GM23338 (cell line): ENCODE results near the gene BGLAP. TPM values are rescaled to one million over a fixed set of nuclear protein-coding genes. Genes with fewer than 3 reads are reported as not detected.

Experiments
- ATAC-seq: fragments of 200-7000 bp; cut with Tn5 transposase; 3 replicates; pipeline ENCODE4 v1.9.1; 2020
- DNase-seq: peaks from one replicate; pipeline ENCODE4 v3.0.0-alpha.2; 2015; ENCODE audit warnings: low spot score
- H2AFZ ChIP-seq: fragments of 200-600 bp; sonication (generic); 2 replicates; pipeline ENCODE4 v1.8.0; 2016; ENCODE audit warnings: antibody characterized with exemption, mild to moderate bottlenecking, moderate library complexity
- H3F3A ChIP-seq: fragments of 200-600 bp; sonication (generic); replicated peaks from 2 replicates; pipeline ENCODE4 v1.8.0; 2017; ENCODE audit warnings: antibody characterized with exemption, mixed run types, low read depth
- H3K27ac ChIP-seq: fragments of 200-600 bp; sonication (generic); 2 replicates; pipeline ENCODE4 v1.6.1; 2016; ENCODE audit warnings: low read depth
- H3K27me3 ChIP-seq: fragments of 200-600 bp; sonication (generic); 2 replicates; pipeline ENCODE4 v1.8.0; 2016; ENCODE audit warnings: mild to moderate bottlenecking, mixed run types, moderate library complexity; ENCODE audit not compliant: insufficient read depth
- H3K36me3 ChIP-seq: fragments of 200-600 bp; sonication (generic); 2 replicates; pipeline ENCODE4 v1.8.0; 2016; ENCODE audit warnings: mild to moderate bottlenecking; ENCODE audit not compliant: insufficient read depth
- H3K4me1 ChIP-seq: fragments of 200-600 bp; sonication (generic); 2 replicates; pipeline ENCODE4 v1.8.0; 2016; ENCODE audit warnings: mild to moderate bottlenecking, moderate library complexity; ENCODE audit not compliant: insufficient read depth
- H3K4me2 ChIP-seq: fragments of 200-600 bp; sonication (generic); 2 replicates; pipeline ENCODE4 v1.7.1; 2017; ENCODE audit warnings: mixed run types
- H3K4me3 ChIP-seq: fragments of 200-600 bp; sonication (generic); 2 replicates; pipeline ENCODE4 v1.6.1; 2016; ENCODE audit warnings: mixed run types
- H3K79me2 ChIP-seq: fragments of 200-600 bp; sonication (generic); replicated peaks from 2 replicates; pipeline ENCODE4 v1.8.0; 2017; ENCODE audit warnings: mild to moderate bottlenecking; ENCODE audit not compliant: insufficient read depth
- H3K9me2 ChIP-seq: fragments of 200-600 bp; sonication (generic); 2 replicates; pipeline ENCODE4 v1.8.0; 2017; ENCODE audit not compliant: insufficient read depth
- H4K20me1 ChIP-seq: fragments of 200-600 bp; sonication (generic); replicated peaks from 2 replicates; pipeline ENCODE4 v1.8.0; 2017; ENCODE audit warnings: mild to moderate bottlenecking; ENCODE audit not compliant: insufficient read depth
- H3K27ac Mint-ChIP-seq: 2 replicates; pipeline ENCODE4 v1.8.0; 2020; ENCODE audit warnings: inconsistent platforms, mild to moderate bottlenecking, moderate library complexity, mixed read lengths
- H3K27me3 Mint-ChIP-seq: 3 replicates; pipeline ENCODE4 v1.8.0; 2022; ENCODE audit warnings: low read depth, mild to moderate bottlenecking, moderate library complexity, mixed read lengths, inconsistent platforms; ENCODE audit not compliant: insufficient read depth, poor library complexity
- H3K36me3 Mint-ChIP-seq: 3 replicates; pipeline ENCODE4 v1.8.0; 2021; ENCODE audit warnings: low read depth, mild to moderate bottlenecking, inconsistent platforms, moderate library complexity, mixed read lengths
- H3K4me1 Mint-ChIP-seq: 3 replicates; pipeline ENCODE4 v1.8.0; 2020; ENCODE audit warnings: mild to moderate bottlenecking, inconsistent platforms, mixed read lengths
- H3K4me3 Mint-ChIP-seq: 3 replicates; pipeline ENCODE4 v1.8.0; 2021; ENCODE audit warnings: moderate library complexity, mild to moderate bottlenecking, inconsistent platforms, mixed read lengths
- H3K9me3 Mint-ChIP-seq: 3 replicates; pipeline ENCODE4 v1.8.0; 2020; ENCODE audit warnings: moderate library complexity, mild to moderate bottlenecking, inconsistent platforms, mixed read lengths
- CREB1 ChIP-seq: fragments of 250-450 bp; sonication (Bioruptor Pico); IDR thresholded peaks from 2 replicates; pipeline ENCODE4 v1.5.0; 2020; ENCODE audit warnings: low read depth, mild to moderate bottlenecking, moderate library complexity
- CTCF ChIP-seq, 2 experiments: fragments of 200-600 bp in 1 of 2; sonication (generic) in 1 of 2; conservative IDR thresholded peaks; 2 replicates each; pipeline versions ENCODE4 v1.5.1 to v1.6.1; 2016 to 2017; ENCODE audit warnings: antibody characterized with exemption in 2 of 2, low read depth in 2 of 2, mild to moderate bottlenecking in 2 of 2, moderate library complexity in 1 of 2
- ETS1 ChIP-seq: IDR thresholded peaks from 2 replicates; pipeline ENCODE4 v1.6.1; 2016; ENCODE audit warnings: antibody characterized with exemption
- EZH2 ChIP-seq: fragments of 200-600 bp; sonication (generic); IDR thresholded peaks from one replicate; pipeline ENCODE4 v1.8.0; 2017; ENCODE audit warnings: antibody characterized with exemption, mild to moderate bottlenecking, low read depth; ENCODE audit not compliant: unreplicated experiment
- EZH2phosphoT487 ChIP-seq: fragments of 200-600 bp; sonication (generic); IDR thresholded peaks from one replicate; pipeline ENCODE4 v1.8.1; 2018; ENCODE audit warnings: antibody characterized with exemption; ENCODE audit not compliant: unreplicated experiment
- JUNB ChIP-seq: IDR thresholded peaks from one replicate; pipeline ENCODE4 v1.6.1; 2016; ENCODE audit warnings: antibody characterized with exemption; ENCODE audit not compliant: unreplicated experiment
- NANOG ChIP-seq: IDR thresholded peaks from 2 replicates; pipeline ENCODE4 v1.6.1; 2016; ENCODE audit warnings: antibody characterized with exemption, borderline replicate concordance
- POLR2AphosphoS5 ChIP-seq: IDR thresholded peaks from 2 replicates; pipeline ENCODE4 v1.6.1; 2016; ENCODE audit warnings: antibody characterized with exemption, low read depth
- REST ChIP-seq: IDR thresholded peaks from one replicate; pipeline ENCODE4 v1.6.1; 2018; ENCODE audit warnings: antibody characterized with exemption; ENCODE audit not compliant: unreplicated experiment
- STAT1 ChIP-seq: IDR thresholded peaks from one replicate; pipeline ENCODE4 v1.6.1; 2016; ENCODE audit warnings: antibody characterized with exemption; ENCODE audit not compliant: unreplicated experiment
- ZNF114 ChIP-seq: fragments of 250-450 bp; sonication (Bioruptor Pico); IDR thresholded peaks from 2 replicates; pipeline ENCODE4 v1.5.0; 2020; ENCODE audit warnings: mild to moderate bottlenecking, moderate library complexity
- ZNF331 ChIP-seq: fragments of 250-450 bp; sonication (Bioruptor Pico); IDR thresholded peaks from 2 replicates; pipeline ENCODE4 v1.5.0; 2020; ENCODE audit warnings: low read depth, mild to moderate bottlenecking, moderate library complexity
- ZNF462 ChIP-seq: fragments of 250-450 bp; sonication (Bioruptor Pico); IDR thresholded peaks from 2 replicates; pipeline ENCODE4 v1.5.0; 2020; ENCODE audit warnings: mild to moderate bottlenecking, moderate library complexity
- polyA plus RNA-seq: library from polyadenylated mRNA; unstranded; fragments of >200 nt; fragmentation: Nextera tagmentation; extraction: Ambion mirVana; gene quantifications from 2 replicates; pipeline ENCODE4 v1.2.1, GENCODE V29; 2016
- total RNA-seq: library from RNA; depleted of rRNA; stranded (reverse); fragments of >200 nt; shearing (Covaris generic); gene quantifications from 2 replicates; pipeline ENCODE4 v1.2.3, GENCODE V29; 2014

BGLAP gene
- total and polyA plus RNA-seq, 2 experiments from 2014 or later, result 0.36 to 0.42 TPM

GRCh38 chr1:156286061-156286460, 44.1 kb downstream of the BGLAP start:
- H3K36me3 ChIP-seq, result no peaks in the 10 kb centered on the region
- no peak overlapping the region for H3K4me3 Mint-ChIP-seq
- H3K4me1 Mint-ChIP-seq, result peaks cover 17% of the 10 kb centered on the region
- H3K4me3 ChIP-seq, result no peak overlapping the region
- peaks cover 12% of the 10 kb centered on the region for H3K79me2 ChIP-seq
- H3K27ac Mint-ChIP-seq, result no peak overlapping the region
- peaks cover 11% of the 10 kb centered on the region for H3F3A ChIP-seq
- peaks cover 16% of the 10 kb centered on the region for H3K4me1 ChIP-seq
- TF ChIP-seq POLR2AphosphoS5, result no peak
- TF ChIP-seq JUNB, result no peak
- TF ChIP-seq REST, result no peak
- no peak for TF ChIP-seq ZNF331 (CRISPR knock-in tag)
- TF ChIP-seq ETS1, result no peak
- TF ChIP-seq NANOG, result no peak
- TF ChIP-seq ZNF114, result no peak
- no peak for TF ChIP-seq CREB1 (CRISPR knock-in tag)
- TF ChIP-seq CTCF (conservative IDR thresholded peaks at IDR 0.05; ENCODE audit: low read depth in 2 of 2), result no peak
- TF ChIP-seq STAT1, result no peak
- TF ChIP-seq ZNF462 (CRISPR knock-in tag), result no peak
- no peak for TF ChIP-seq EZH2
- no peak for TF ChIP-seq EZH2phosphoT487
- no peaks in the 10 kb centered on the region; the same call in 1 of the 3 replicates for H3K36me3 Mint-ChIP-seq
- no peak overlapping the region for H2AFZ ChIP-seq
- H3K27me3 Mint-ChIP-seq, result peaks cover 14% of the 10 kb centered on the region
- H3K4me2 ChIP-seq, result no peak overlapping the region
- peaks cover 7% of the 10 kb centered on the region for H4K20me1 ChIP-seq
- no peaks in the 10 kb centered on the region for H3K9me2 ChIP-seq
- H3K27me3 ChIP-seq, result no peaks in the 10 kb centered on the region
- DNase-seq (no peak), ATAC-seq (no peak)
- H3K27ac ChIP-seq, result no peak overlapping the region
- no peaks in the 10 kb centered on the region for H3K9me3 Mint-ChIP-seq
